ENCODE results near the gene ZNF768.
"Not testable (repeated sequence)": the region's sequence is repeated elsewhere in the genome, so short reads cannot be mapped to it uniquely, and the experiment has no call there.

The ZNF768 gene

GRCh38 chr16:30490210-30490609, 36.2 kb downstream of the ZNF768 start:
- Mint-ChIP-seq H3K36me3 (ENCODE audit: low read depth) (peaks cover 98% of the 10 kb centered on the region), H3K9me3 (no peaks in the 10 kb centered on the region), H3K4me3 (no peak overlapping the region), H3K27me3 (no peaks in the 10 kb centered on the region), H3K27ac (peak overlapping the region; percentile 50), H3K4me1 (ENCODE audit: low read depth) (peaks cover 36% of the 10 kb centered on the region)
- intact Hi-C loops (cut with micrococcal nuclease) = no loop called here

- Mint-ChIP-seq H3K4me1 (ENCODE audit: low read depth) (peaks cover 42% of the 10 kb centered on the region), H3K27me3 (no peaks in the 10 kb centered on the region), H3K4me3 (peak overlapping the region; percentile 23), H3K9me3 (no peaks in the 10 kb centered on the region), H3K27ac (peak overlapping the region; percentile 77), H3K36me3 (ENCODE audit: low read depth) (peaks cover 98% of the 10 kb centered on the region)
- intact Hi-C loops (cut with micrococcal nuclease) = no loop called here
These were observed 37.4 kb downstream of the ZNF768 start for GRCh38 chr16:30488764-30489605.

GRCh38 chr16:30485818-30486436, 40.4 kb downstream of the ZNF768 start:
- peaks cover 47% of the 10 kb centered on the region for H3K4me1 Mint-ChIP-seq (ENCODE audit: low read depth)
- intact Hi-C loops (cut with micrococcal nuclease) = no loop called here
- no peak overlapping the region for H3K27ac Mint-ChIP-seq
- peaks cover 97% of the 10 kb centered on the region for H3K36me3 Mint-ChIP-seq (ENCODE audit: low read depth)
- no peaks in the 10 kb centered on the region for H3K27me3 Mint-ChIP-seq
- H3K4me3 Mint-ChIP-seq = no peak overlapping the region
- H3K9me3 Mint-ChIP-seq = no peaks in the 10 kb centered on the region

- Mint-ChIP-seq H3K4me3 (no peak overlapping the region), H3K36me3 (ENCODE audit: low read depth) (peaks cover 98% of the 10 kb centered on the region), H3K4me1 (ENCODE audit: low read depth) (peaks cover 51% of the 10 kb centered on the region), H3K27me3 (no peaks in the 10 kb centered on the region), H3K27ac (peak overlapping the region; percentile 40), H3K9me3 (no peaks in the 10 kb centered on the region)
- intact Hi-C loops (cut with micrococcal nuclease) = loop anchor here (5.0 kb wide), 1 partner anchor 38 kb away; the partner anchor contains the start of gene SEPHS2
These were observed 41.5 kb downstream of the ZNF768 start for GRCh38 chr16:30484887-30485286.

- intact Hi-C loops (cut with micrococcal nuclease) = loop anchor here (5.0 kb wide), 1 partner anchor 35 kb away; the partner anchor contains the start of gene SEPHS2
- Mint-ChIP-seq H3K27ac (peak overlapping the region; percentile 26), H3K27me3 (no peaks in the 10 kb centered on the region), H3K9me3 (no peaks in the 10 kb centered on the region), H3K36me3 (ENCODE audit: low read depth) (peaks cover 80% of the 10 kb centered on the region), H3K4me1 (ENCODE audit: low read depth) (peaks cover 54% of the 10 kb centered on the region), H3K4me3 (no peak overlapping the region)
These were observed 44.0 kb downstream of the ZNF768 start for GRCh38 chr16:30482366-30482765.

GRCh38 chr16:30481381-30481780, 45.0 kb downstream of the ZNF768 start:
- no peaks in the 10 kb centered on the region for H3K9me3 Mint-ChIP-seq
- H3K27ac Mint-ChIP-seq = no peak overlapping the region
- intact Hi-C loops (cut with micrococcal nuclease) = loop anchor here (5.0 kb wide), 1 partner anchor 34 kb away; the partner anchor contains the start of gene SEPHS2
- H3K4me3 Mint-ChIP-seq = no peak overlapping the region
- peaks cover 80% of the 10 kb centered on the region for H3K36me3 Mint-ChIP-seq (ENCODE audit: low read depth)
- H3K4me1 Mint-ChIP-seq (ENCODE audit: low read depth) = peaks cover 60% of the 10 kb centered on the region
- H3K27me3 Mint-ChIP-seq = no peaks in the 10 kb centered on the region

GRCh38 chr16:30478766-30479478, 47.4 kb downstream of the ZNF768 start:
- intact Hi-C loops (cut with micrococcal nuclease) = no loop called here
- Mint-ChIP-seq H3K4me3 (no peak overlapping the region), H3K27me3 (no peaks in the 10 kb centered on the region), H3K4me1 (ENCODE audit: low read depth) (peaks cover 73% of the 10 kb centered on the region), H3K9me3 (no peaks in the 10 kb centered on the region), H3K36me3 (ENCODE audit: low read depth) (peaks cover 70% of the 10 kb centered on the region), H3K27ac (peak overlapping the region; percentile 78)

- H3K27me3 Mint-ChIP-seq; intact Hi-C loops (cut with micrococcal nuclease); H3K4me3 Mint-ChIP-seq; H3K9me3 Mint-ChIP-seq: not testable (repeated sequence)
- peaks cover 58% of the 10 kb centered on the region for H3K36me3 Mint-ChIP-seq (ENCODE audit: low read depth)
- H3K27ac Mint-ChIP-seq = peak overlapping the region; percentile 78
- H3K4me1 Mint-ChIP-seq (ENCODE audit: low read depth) = peaks cover 85% of the 10 kb centered on the region
These were observed 48.6 kb downstream of the ZNF768 start for GRCh38 chr16:30477773-30478172.

- Mint-ChIP-seq H3K4me1 (ENCODE audit: low read depth) (peaks cover 86% of the 10 kb centered on the region), H3K9me3 (no peaks in the 10 kb centered on the region), H3K36me3 (ENCODE audit: low read depth) (peaks cover 56% of the 10 kb centered on the region), H3K4me3 (no peak overlapping the region), H3K27me3 (no peaks in the 10 kb centered on the region), H3K27ac (peak overlapping the region; percentile 78)
- intact Hi-C loops (cut with micrococcal nuclease) = no loop called here
These were observed 49.4 kb downstream of the ZNF768 start for GRCh38 chr16:30476991-30477390.

- Mint-ChIP-seq H3K4me3 (no peak overlapping the region), H3K27ac (peak overlapping the region; percentile 84), H3K4me1 (ENCODE audit: low read depth) (peaks cover 80% of the 10 kb centered on the region), H3K36me3 (ENCODE audit: low read depth) (peaks cover 34% of the 10 kb centered on the region), H3K9me3 (no peaks in the 10 kb centered on the region), H3K27me3 (no peaks in the 10 kb centered on the region)
- intact Hi-C loops (cut with micrococcal nuclease) = no loop called here
These were observed 51.7 kb downstream of the ZNF768 start for GRCh38 chr16:30474684-30475083.

- Mint-ChIP-seq H3K27ac (peak overlapping the region; percentile 84), H3K27me3 (no peaks in the 10 kb centered on the region), H3K4me1 (ENCODE audit: low read depth) (peaks cover 82% of the 10 kb centered on the region), H3K4me3 (peak overlapping the region; percentile 67), H3K36me3 (ENCODE audit: low read depth) (peaks cover 34% of the 10 kb centered on the region), H3K9me3 (no peaks in the 10 kb centered on the region)
- intact Hi-C loops (cut with micrococcal nuclease) = no loop called here
These were observed 52.3 kb downstream of the ZNF768 start for GRCh38 chr16:30474074-30474452.
